ENCODE results near the gene FBXL16.

The FBXL16 gene

GRCh38 chr16:710500-711075 is 5.0 kb upstream of the FBXL16 start:
- in situ Hi-C loops (cut with HindIII; ENCODE audit: low sequenced_read_pairs), result loop anchor here (10.0 kb wide), 1 partner anchor 264 kb away; the partner anchor contains the start of gene LMF1
- no peak for TF ChIP-seq CTCF (IDR thresholded peaks at IDR 0.05; ENCODE audit: low read depth, low read length, missing control alignments)
- H3K4me3 ChIP-seq (ENCODE audit: low read depth, low read length), result no peak overlapping the region
- DNase-seq (ENCODE audit: low read depth), result no peak

GRCh38 chr16:709566-710499 is 4.2 kb upstream of the FBXL16 start:
- TF ChIP-seq CTCF (IDR thresholded peaks at IDR 0.05; ENCODE audit: low read depth, low read length, missing control alignments), result no peak

GRCh38 chr16:708959-709358 is 3.4 kb upstream of the FBXL16 start:
- in situ Hi-C loops (cut with HindIII; ENCODE audit: low sequenced_read_pairs), result no loop called here
- no peak for DNase-seq (ENCODE audit: low read depth)
- TF ChIP-seq CTCF (IDR thresholded peaks at IDR 0.05; ENCODE audit: low read depth, low read length, missing control alignments), result no peak
- H3K4me3 ChIP-seq (ENCODE audit: low read depth, low read length), result no peak overlapping the region

More at GRCh38 chr16:709566-710499, 4.2 kb upstream of the FBXL16 start:
- no peak for DNase-seq (ENCODE audit: low read depth)
- H3K4me3 ChIP-seq (ENCODE audit: low read depth, low read length), result no peak overlapping the region
- in situ Hi-C loops (cut with HindIII; ENCODE audit: low sequenced_read_pairs), result loop anchor here (10.0 kb wide), 1 partner anchor 265 kb away; the partner anchor contains the start of gene LMF1

- no peak for TF ChIP-seq CTCF (IDR thresholded peaks at IDR 0.05; ENCODE audit: low read depth, low read length, missing control alignments)
- H3K4me3 ChIP-seq (ENCODE audit: low read depth, low read length), result no peak overlapping the region
These were observed 2.4 kb upstream of the FBXL16 start for GRCh38 chr16:708019-708418.

GRCh38 chr16:707062-707538 is 1.5 kb upstream of the FBXL16 start:
- no peak for TF ChIP-seq CTCF (IDR thresholded peaks at IDR 0.05; ENCODE audit: low read depth, low read length, missing control alignments)
- in situ Hi-C loops (cut with HindIII; ENCODE audit: low sequenced_read_pairs), result no loop called here
- no peak for DNase-seq (ENCODE audit: low read depth)
- H3K4me3 ChIP-seq (ENCODE audit: low read depth, low read length), result no peak overlapping the region

More at GRCh38 chr16:708019-708418, 2.4 kb upstream of the FBXL16 start:
- in situ Hi-C loops (cut with HindIII; ENCODE audit: low sequenced_read_pairs), result no loop called here
- no peak for DNase-seq (ENCODE audit: low read depth)

GRCh38 chr16:706189-707061 is 824 bp upstream of the FBXL16 start:
- no peak for TF ChIP-seq CTCF (IDR thresholded peaks at IDR 0.05; ENCODE audit: low read depth, low read length, missing control alignments)
- in situ Hi-C loops (cut with HindIII; ENCODE audit: low sequenced_read_pairs), result no loop called here
- no peak overlapping the region for H3K4me3 ChIP-seq (ENCODE audit: low read depth, low read length)
- DNase-seq (ENCODE audit: low read depth), result no peak

All from astrocyte of the cerebellum (primary cell).